Measurements from ENCODE around the gene PNP. TPM values are rescaled to one million over a fixed set of nuclear protein-coding genes. Genes with fewer than 3 reads are reported as not detected.

The PNP gene
- polyA plus RNA-seq, 1 donor from 2014 or later = 12.6 TPM

GRCh38 chr14:20435582-20436362 lies 33.4 kb upstream of the PNP start, which contains the start of gene KLHL33:
TSS of gene KLHL33 (minus strand) at chr14:20436166. CDS start at chr14:20435811, 355 bp downstream.
- no peak for TF ChIP-seq EP300 (conservative IDR thresholded peaks at IDR 0.05; ENCODE audit: poor library complexity, severe bottlenecking)
- no peak for TF ChIP-seq MXI1 (conservative IDR thresholded peaks at IDR 0.05; ENCODE audit: poor library complexity, severe bottlenecking)
- no peak for TF ChIP-seq EZH2 (IDR thresholded peaks at IDR 0.05; ENCODE audit: borderline replicate concordance, insufficient read depth, low read length, poor library complexity, severe bottlenecking)
- no peak for TF ChIP-seq SMC3 (conservative IDR thresholded peaks at IDR 0.05; ENCODE audit: poor library complexity)
- no peak for TF ChIP-seq TAF1 (IDR thresholded peaks at IDR 0.05; ENCODE audit: low read depth)
- H3K4me2 ChIP-seq (ENCODE audit: low read length) = no peak within 1 kb of the TSS
- H4K20me1 ChIP-seq (ENCODE audit: insufficient read depth) = no peaks in the 10 kb centered on the region
- no peaks in the 10 kb centered on the region for H3K27me3 ChIP-seq (ENCODE audit: insufficient read depth, low read depth, low read length)
- no peaks in the 10 kb centered on the region for H3K9me2 ChIP-seq (ENCODE audit: insufficient read depth, low read length)
- H3K9me3 ChIP-seq (ENCODE audit: low read length) = no peaks in the 10 kb centered on the region
- no peaks in the 10 kb centered on the region for H3F3A ChIP-seq (ENCODE audit: insufficient read depth, low read length, poor library complexity, severe bottlenecking)
- no peak within 1 kb of the TSS for H3K9ac ChIP-seq (ENCODE audit: low read length)
- H3K27ac ChIP-seq (ENCODE audit: low read length) = no peak within 1 kb of the TSS
- H3K4me3 ChIP-seq (ENCODE audit: low read length) = no peak within 1 kb of the TSS
- H3K79me2 ChIP-seq (replicated peaks; ENCODE audit: insufficient read depth, low read length) = no peaks in the 10 kb centered on the region
- H2AFZ ChIP-seq (ENCODE audit: low read depth, low read length) = no peak within 1 kb of the TSS
- no peaks in the 10 kb centered on the region for H3K36me3 ChIP-seq (ENCODE audit: insufficient read depth, low read length)

- Histone ChIP-seq H3K9me3 (ENCODE audit: low read length) (no peaks in the 10 kb centered on the region), H3K4me3 (ENCODE audit: low read length) (no peak overlapping the region), H3K4me2 (ENCODE audit: low read length) (no peak overlapping the region), H3K9ac (ENCODE audit: low read length) (no peak overlapping the region), H3K9me2 (ENCODE audit: insufficient read depth, low read length) (no peaks in the 10 kb centered on the region), H3K36me3 (ENCODE audit: insufficient read depth, low read length) (no peaks in the 10 kb centered on the region), H2AFZ (ENCODE audit: low read depth, low read length) (no peak overlapping the region), H4K20me1 (ENCODE audit: insufficient read depth) (no peaks in the 10 kb centered on the region), H3F3A (ENCODE audit: insufficient read depth, low read length, poor library complexity, severe bottlenecking) (no peaks in the 10 kb centered on the region), H3K27me3 (ENCODE audit: insufficient read depth, low read depth, low read length) (no peaks in the 10 kb centered on the region), H3K79me2 (replicated peaks; ENCODE audit: insufficient read depth, low read length) (no peaks in the 10 kb centered on the region), H3K27ac (ENCODE audit: low read length) (no peak overlapping the region)
- TF ChIP-seq CTCF (IDR thresholded peaks at IDR 0.05; ENCODE audit: poor library complexity, severe bottlenecking) (no peak), MXI1 (conservative IDR thresholded peaks at IDR 0.05; ENCODE audit: poor library complexity, severe bottlenecking) (no peak), SMC3 (conservative IDR thresholded peaks at IDR 0.05; ENCODE audit: poor library complexity) (no peak), EP300 (conservative IDR thresholded peaks at IDR 0.05; ENCODE audit: poor library complexity, severe bottlenecking) (no peak), REST (IDR thresholded peaks at IDR 0.05; ENCODE audit: borderline replicate concordance) (no peak), TAF1 (IDR thresholded peaks at IDR 0.05; ENCODE audit: low read depth) (no peak), POLR2AphosphoS5 (IDR thresholded peaks at IDR 0.05) (no peak), EZH2 (IDR thresholded peaks at IDR 0.05; ENCODE audit: borderline replicate concordance, insufficient read depth, low read length, poor library complexity, severe bottlenecking) (no peak), RAD21 (conservative IDR thresholded peaks at IDR 0.05) (no peak)
Observed at GRCh38 chr14:20436363-20436755, 32.8 kb upstream of the PNP start.

All from neural cell (in vitro differentiated cells).